ENCODE measurements around the gene OR10H4. TPM values are rescaled to one million over a fixed set of nuclear protein-coding genes. Genes with fewer than 3 reads are reported as not detected.
"Not testable (repeated sequence)": the region's sequence is repeated elsewhere in the genome, so short reads cannot be mapped to it uniquely, and the experiment has no call there.

Gene OR10H4, protein sequence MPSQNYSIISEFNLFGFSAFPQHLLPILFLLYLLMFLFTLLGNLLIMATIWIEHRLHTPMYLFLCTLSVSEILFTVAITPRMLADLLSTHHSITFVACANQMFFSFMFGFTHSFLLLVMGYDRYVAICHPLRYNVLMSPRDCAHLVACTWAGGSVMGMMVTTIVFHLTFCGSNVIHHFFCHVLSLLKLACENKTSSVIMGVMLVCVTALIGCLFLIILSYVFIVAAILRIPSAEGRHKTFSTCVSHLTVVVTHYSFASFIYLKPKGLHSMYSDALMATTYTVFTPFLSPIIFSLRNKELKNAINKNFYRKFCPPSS
- not detected for total RNA-seq

DNA sequence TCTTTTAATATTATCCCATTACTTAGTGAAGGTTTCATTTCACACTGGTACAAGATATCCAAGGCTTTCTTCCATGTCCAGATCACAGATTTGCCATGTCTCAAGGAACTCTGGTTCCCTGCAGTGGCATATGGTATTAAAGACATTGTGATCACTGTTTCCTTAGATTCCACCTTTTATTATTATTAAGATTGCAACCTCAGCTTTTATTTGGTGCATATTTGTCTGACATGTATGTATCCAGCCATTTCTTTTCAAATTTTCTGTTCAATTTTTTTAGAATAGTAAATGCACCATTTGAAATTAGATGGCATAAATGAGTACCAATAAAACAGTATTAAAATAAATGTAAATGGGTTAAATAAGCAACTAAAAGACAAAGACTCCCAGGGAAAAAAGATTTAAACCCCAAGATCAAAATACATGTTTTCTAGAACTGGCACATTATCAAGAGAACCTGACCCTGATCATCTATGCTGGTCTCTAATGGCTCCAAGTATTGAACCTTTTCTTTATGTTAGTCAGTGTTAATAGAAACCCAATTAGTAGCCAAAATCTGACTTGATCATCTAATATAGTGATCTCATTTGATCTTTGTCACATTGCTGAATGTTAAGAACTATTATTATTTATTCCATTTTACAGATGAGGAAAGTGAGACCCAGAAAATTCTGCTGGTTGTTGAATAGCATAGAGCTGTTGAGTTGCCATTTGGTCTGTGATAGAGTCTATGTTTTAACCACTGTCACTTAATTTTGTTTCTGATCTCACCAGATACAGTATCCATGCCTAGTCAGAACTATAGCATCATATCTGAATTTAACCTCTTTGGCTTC, at the start of gene OR10H4:
Gene OR10H4, plus strand, starts transcription at position 786 of the 836 bp plus-strand sequence. Its CDS starts 0 bp downstream, at position 786.
- DNase-seq: no peak
- CTCF ChIA-PET: no interaction called here
- H3K27me3 Mint-ChIP-seq (ENCODE audit: low read depth): peaks cover 32% of the 10 kb centered on the region
- no peaks in the 10 kb centered on the region for H3K4me1 Mint-ChIP-seq (ENCODE audit: low read depth)
- no peak within 1 kb of the TSS for H3K4me3 Mint-ChIP-seq
- intact Hi-C loops (cut with micrococcal nuclease): no loop called here
- H3K9me3 Mint-ChIP-seq: peaks cover 11% of the 10 kb centered on the region
- H3K27ac Mint-ChIP-seq: no peak within 1 kb of the TSS
- H3K36me3 Mint-ChIP-seq (ENCODE audit: low read depth): peaks cover 3% of the 10 kb centered on the region

DNA sequence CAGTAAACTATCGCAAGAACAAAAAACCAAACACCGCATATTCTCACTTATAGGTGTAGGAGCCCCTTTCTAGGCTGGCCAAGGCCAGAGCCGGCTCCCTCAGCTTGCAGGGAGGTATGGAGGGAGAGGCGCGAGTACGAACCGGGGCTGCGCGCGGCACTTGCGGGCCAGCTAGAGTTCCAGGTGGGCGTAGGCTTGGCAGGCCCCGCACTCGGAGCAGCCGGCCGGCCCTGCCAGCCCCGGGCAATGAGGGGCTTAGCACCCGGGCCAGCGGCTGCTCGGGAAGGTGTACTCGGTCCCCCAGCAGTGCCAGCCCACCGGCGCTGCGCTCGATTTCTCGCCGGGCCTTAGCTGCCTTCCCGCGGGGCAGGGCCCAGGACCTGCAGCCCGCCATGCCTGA, 49.2 kb upstream of the OR10H4 start:
- peaks cover 23% of the 10 kb centered on the region for H3K27me3 Mint-ChIP-seq (ENCODE audit: low read depth)
- H3K36me3 Mint-ChIP-seq (ENCODE audit: low read depth); H3K4me3 Mint-ChIP-seq; CTCF ChIA-PET; intact Hi-C loops (cut with micrococcal nuclease); H3K27ac Mint-ChIP-seq; H3K9me3 Mint-ChIP-seq; H3K4me1 Mint-ChIP-seq (ENCODE audit: low read depth); DNase-seq: not testable (repeated sequence)

DNA sequence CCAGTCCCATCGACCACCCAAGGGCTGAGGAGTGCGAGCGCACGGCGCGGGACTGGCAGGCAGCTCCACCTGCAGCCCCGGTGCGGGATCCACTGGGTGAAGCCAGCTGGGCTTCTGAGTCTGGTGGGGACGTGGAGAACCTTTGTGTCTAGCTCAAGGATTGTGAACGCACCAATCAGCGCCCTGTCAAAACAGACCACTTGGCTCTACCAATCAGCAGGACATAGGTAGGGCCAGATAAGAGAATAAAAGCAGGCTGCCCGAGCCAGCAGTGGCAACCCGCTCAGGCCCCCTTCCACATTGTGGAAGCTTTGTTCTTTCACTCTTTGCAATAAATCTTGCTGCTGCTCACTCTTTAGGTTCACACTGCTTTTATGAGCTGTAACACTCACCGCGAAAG, 48.8 kb upstream of the OR10H4 start:
- H3K4me3 Mint-ChIP-seq: peak overlapping the region; percentile 59
- CTCF ChIA-PET: interaction anchor here (1.2 kb wide), 1 partner anchor 80 kb away, joined by 3 read pairs; no protein-coding TSS in a partner anchor
- H3K27me3 Mint-ChIP-seq (ENCODE audit: low read depth): peaks cover 26% of the 10 kb centered on the region
- H3K4me1 Mint-ChIP-seq (ENCODE audit: low read depth); H3K36me3 Mint-ChIP-seq (ENCODE audit: low read depth); intact Hi-C loops (cut with micrococcal nuclease); H3K9me3 Mint-ChIP-seq; DNase-seq; H3K27ac Mint-ChIP-seq: not testable (repeated sequence)

DNA sequence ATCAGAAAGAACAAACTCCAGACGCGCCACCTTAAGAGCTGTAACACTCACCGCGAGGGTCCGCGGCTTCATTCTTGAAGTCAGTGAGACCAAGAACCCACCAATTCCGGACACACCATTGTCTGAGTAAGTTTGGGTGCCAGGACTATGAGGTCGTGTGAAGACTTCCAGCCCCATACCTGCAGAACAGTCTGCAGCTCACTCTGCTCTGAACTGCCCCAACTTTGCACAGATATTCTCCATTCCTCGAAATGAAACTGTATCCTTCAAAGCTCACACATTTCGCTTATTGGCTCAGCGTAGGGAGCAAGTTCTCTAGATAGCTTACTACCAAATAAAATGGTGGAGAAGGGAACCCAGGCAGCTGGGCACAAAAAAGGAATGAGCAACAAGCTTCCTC, 48.3 kb upstream of the OR10H4 start:
- no peak overlapping the region for H3K27ac Mint-ChIP-seq
- no peaks in the 10 kb centered on the region for H3K9me3 Mint-ChIP-seq
- no peak for DNase-seq
- no peaks in the 10 kb centered on the region for H3K36me3 Mint-ChIP-seq (ENCODE audit: low read depth)
- H3K4me3 Mint-ChIP-seq: peak overlapping the region; percentile 59
- H3K27me3 Mint-ChIP-seq (ENCODE audit: low read depth): peaks cover 26% of the 10 kb centered on the region
- peaks cover 5% of the 10 kb centered on the region for H3K4me1 Mint-ChIP-seq (ENCODE audit: low read depth)
- CTCF ChIA-PET: interaction anchor here (1.2 kb wide), 1 partner anchor 81 kb away, joined by 3 read pairs; no protein-coding TSS in a partner anchor
- intact Hi-C loops (cut with micrococcal nuclease): no loop called here

DNA sequence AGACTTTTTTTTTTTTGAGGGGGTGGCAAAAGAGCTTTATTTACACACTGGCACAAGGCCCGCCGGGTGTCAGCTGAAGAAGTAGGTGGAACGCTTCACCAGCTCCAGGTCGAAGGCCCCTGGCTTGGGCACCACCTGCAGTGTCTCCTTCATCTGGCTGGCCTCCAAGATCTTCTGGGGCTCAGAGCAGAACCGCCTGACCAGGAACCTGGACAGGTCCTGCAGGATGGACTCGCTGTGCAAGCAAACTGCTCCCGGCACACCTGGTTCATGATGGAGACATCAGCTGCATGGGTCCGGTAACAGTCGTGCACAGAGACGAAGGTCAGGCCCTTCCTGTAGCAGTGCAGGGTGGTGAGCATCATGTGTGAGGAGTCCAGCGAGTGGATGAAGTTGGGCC, 46.6 kb upstream of the OR10H4 start:
- no peak overlapping the region for H3K4me3 Mint-ChIP-seq
- no peak for DNase-seq
- no peaks in the 10 kb centered on the region for H3K36me3 Mint-ChIP-seq (ENCODE audit: low read depth)
- CTCF ChIA-PET: no interaction called here
- no peaks in the 10 kb centered on the region for H3K9me3 Mint-ChIP-seq
- H3K27me3 Mint-ChIP-seq (ENCODE audit: low read depth): peaks cover 26% of the 10 kb centered on the region
- H3K27ac Mint-ChIP-seq: no peak overlapping the region
- peaks cover 5% of the 10 kb centered on the region for H3K4me1 Mint-ChIP-seq (ENCODE audit: low read depth)
- intact Hi-C loops (cut with micrococcal nuclease): no loop called here

DNA sequence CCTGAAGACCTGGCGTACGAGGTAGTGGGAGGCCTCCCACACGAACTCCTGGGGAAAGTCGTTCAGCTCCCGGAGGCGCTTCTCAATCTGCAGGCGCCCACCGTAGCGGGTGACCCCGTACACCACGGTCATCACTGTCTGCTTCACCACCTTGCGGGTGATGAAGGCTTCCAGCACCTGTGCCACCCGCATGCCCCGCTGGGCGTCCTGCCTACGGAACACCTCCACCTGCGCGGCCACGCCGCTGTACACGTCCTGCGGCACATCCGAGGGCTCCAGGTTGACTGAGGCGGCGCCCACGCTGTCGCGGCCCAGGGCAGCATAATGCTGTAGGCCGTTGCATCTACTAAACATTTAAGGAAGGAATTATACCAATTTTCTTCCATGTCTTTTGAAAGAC, 45.9 kb upstream of the OR10H4 start:
- H3K4me1 Mint-ChIP-seq (ENCODE audit: low read depth); CTCF ChIA-PET; H3K27ac Mint-ChIP-seq; H3K36me3 Mint-ChIP-seq (ENCODE audit: low read depth); DNase-seq; H3K4me3 Mint-ChIP-seq; intact Hi-C loops (cut with micrococcal nuclease); H3K9me3 Mint-ChIP-seq: not testable (repeated sequence)
- H3K27me3 Mint-ChIP-seq (ENCODE audit: low read depth): peaks cover 26% of the 10 kb centered on the region

DNA sequence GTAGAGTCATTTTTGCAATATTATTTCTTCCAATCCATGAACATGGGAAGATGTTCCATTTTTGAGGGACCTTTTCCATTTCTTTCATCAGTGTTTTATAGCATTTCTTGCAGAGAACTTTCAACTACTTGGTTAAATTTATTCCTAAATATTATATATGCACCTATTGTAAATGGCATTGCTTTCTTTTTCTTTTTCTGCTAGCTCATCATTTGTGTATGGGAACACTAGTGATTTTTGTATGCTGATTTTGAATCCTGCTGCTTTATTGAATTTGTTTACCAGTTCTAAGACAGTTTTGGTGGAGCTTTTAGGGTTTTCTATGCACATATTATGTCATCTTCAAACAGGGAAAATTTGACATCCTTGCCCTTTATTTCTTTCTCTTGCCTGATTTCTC, 43.8 kb upstream of the OR10H4 start:
- Mint-ChIP-seq H3K4me1 (ENCODE audit: low read depth) (peaks cover 5% of the 10 kb centered on the region), H3K36me3 (ENCODE audit: low read depth) (no peaks in the 10 kb centered on the region), H3K9me3 (no peaks in the 10 kb centered on the region), H3K27me3 (ENCODE audit: low read depth) (peaks cover 24% of the 10 kb centered on the region), H3K4me3 (no peak overlapping the region), H3K27ac (no peak overlapping the region)
- CTCF ChIA-PET: no interaction called here
- intact Hi-C loops (cut with micrococcal nuclease): no loop called here
- no peak for DNase-seq

DNA sequence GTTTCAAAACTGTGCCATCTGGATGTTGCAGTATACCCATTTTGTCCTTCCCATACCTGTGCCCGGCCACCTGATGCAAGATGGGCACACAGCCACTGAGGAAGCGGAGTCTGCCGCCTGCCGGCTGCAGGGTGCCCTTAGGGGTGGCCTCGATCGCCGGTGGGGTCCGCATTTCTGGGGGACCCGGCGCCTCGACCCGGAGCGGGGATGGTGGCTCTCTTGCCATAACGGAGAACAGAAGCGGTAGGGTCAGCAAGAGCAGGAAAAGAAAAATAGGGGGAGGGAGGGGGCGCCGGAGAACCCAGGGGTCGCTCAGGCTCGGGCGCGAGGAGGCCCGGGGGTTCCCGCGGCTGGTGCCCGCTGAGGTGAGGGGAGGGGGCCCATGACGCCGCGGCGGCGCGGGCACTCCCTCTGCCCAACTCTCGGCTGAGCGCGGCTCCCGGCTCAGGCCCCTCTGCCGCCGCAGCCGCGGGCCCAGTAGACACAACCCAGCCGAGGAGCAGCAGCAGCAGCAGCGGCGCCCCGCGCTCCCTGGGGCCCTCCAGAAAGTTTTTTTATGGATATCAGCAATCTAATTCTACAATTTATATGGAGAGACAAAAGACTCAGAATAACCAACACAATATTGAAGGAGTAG, 37.1 kb upstream of the OR10H4 start:
- Mint-ChIP-seq H3K4me1 (ENCODE audit: low read depth) (peaks cover 2% of the 10 kb centered on the region), H3K27ac (no peak overlapping the region), H3K36me3 (ENCODE audit: low read depth) (peaks cover 1% of the 10 kb centered on the region), H3K9me3 (peaks cover 4% of the 10 kb centered on the region), H3K4me3 (no peak overlapping the region), H3K27me3 (ENCODE audit: low read depth) (peaks cover 48% of the 10 kb centered on the region)
- no peak for DNase-seq
- intact Hi-C loops (cut with micrococcal nuclease): no loop called here
- CTCF ChIA-PET: no interaction called here

DNA sequence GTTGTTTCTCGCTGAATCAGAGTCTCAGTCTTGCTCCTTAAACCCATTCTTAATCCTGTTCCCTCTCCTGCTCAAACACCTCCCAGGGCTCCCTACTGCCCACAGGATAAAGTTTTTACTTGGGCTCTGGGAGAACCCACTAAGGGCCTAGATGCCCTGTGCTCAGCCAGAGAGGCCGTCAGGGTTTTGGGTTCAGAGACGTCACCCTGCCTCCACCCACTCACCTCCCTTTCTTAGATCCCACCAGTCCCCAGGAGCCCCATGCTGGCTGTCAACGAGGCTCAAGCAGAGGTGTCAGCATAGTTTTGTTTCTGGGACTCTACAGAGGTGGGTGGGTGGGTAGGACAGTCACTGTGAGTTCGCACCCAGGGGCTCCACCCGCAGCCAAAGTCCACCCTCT, 35.4 kb upstream of the OR10H4 start:
- H3K27ac Mint-ChIP-seq: no peak overlapping the region
- H3K36me3 Mint-ChIP-seq (ENCODE audit: low read depth): peaks cover 1% of the 10 kb centered on the region

DNA sequence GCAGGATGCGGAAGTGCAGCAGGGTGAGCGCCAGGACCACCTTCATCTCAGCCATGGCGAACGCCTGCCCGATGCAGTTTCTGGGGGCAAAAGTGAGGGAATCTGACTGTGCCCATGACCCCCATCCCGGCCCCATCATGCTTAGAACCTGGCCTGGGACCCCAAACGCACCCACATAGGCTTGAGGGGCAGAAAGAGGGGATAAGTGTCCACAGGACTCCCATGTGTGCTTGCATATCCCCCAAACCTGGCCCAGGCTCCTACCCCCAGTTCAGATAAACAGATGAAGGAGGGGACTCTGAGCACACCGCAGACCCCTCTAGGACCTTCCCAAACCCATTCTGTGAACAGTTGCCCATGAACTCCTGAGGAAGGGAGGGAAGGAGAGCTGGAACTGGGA, 35.0 kb upstream of the OR10H4 start:
- intact Hi-C loops (cut with micrococcal nuclease): no loop called here
- Mint-ChIP-seq H3K9me3 (peaks cover 4% of the 10 kb centered on the region), H3K4me1 (ENCODE audit: low read depth) (peaks cover 2% of the 10 kb centered on the region), H3K36me3 (ENCODE audit: low read depth) (peaks cover 1% of the 10 kb centered on the region), H3K27ac (no peak overlapping the region), H3K4me3 (no peak overlapping the region), H3K27me3 (ENCODE audit: low read depth) (peaks cover 60% of the 10 kb centered on the region)
- no peak for DNase-seq
- CTCF ChIA-PET: no interaction called here

More for the DNA sequence above, 35.4 kb upstream of the OR10H4 start:
- CTCF ChIA-PET: no interaction called here
- no peak for DNase-seq
- intact Hi-C loops (cut with micrococcal nuclease): no loop called here
- Mint-ChIP-seq H3K4me1 (ENCODE audit: low read depth) (peaks cover 2% of the 10 kb centered on the region), H3K27me3 (ENCODE audit: low read depth) (peaks cover 60% of the 10 kb centered on the region), H3K4me3 (no peak overlapping the region), H3K9me3 (peaks cover 4% of the 10 kb centered on the region)

DNA sequence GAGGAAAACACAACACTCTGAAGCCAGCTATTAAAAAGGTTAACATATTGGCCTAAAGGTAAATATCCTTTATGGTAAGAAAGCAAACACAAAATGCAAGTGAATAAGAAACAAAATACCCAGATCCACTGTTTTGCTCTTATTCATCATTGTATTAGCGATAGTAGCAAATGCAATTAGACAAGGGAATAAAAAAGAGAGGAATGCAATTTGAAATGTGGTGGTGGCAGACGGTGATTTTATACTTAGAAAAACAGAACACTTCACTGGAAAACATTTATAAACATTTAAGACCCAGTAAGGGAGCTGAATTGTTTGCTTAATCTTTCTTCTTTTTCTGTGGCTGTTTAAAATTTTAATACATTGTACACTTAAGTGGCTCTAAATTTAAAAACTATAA, 33.7 kb upstream of the OR10H4 start:
- Mint-ChIP-seq H3K36me3 (ENCODE audit: low read depth) (peaks cover 1% of the 10 kb centered on the region), H3K4me1 (ENCODE audit: low read depth) (peaks cover 2% of the 10 kb centered on the region), H3K27ac (no peak overlapping the region), H3K4me3 (no peak overlapping the region), H3K27me3 (ENCODE audit: low read depth) (peaks cover 60% of the 10 kb centered on the region), H3K9me3 (peaks cover 4% of the 10 kb centered on the region)
- CTCF ChIA-PET: no interaction called here
- intact Hi-C loops (cut with micrococcal nuclease): no loop called here
- no peak for DNase-seq

DNA sequence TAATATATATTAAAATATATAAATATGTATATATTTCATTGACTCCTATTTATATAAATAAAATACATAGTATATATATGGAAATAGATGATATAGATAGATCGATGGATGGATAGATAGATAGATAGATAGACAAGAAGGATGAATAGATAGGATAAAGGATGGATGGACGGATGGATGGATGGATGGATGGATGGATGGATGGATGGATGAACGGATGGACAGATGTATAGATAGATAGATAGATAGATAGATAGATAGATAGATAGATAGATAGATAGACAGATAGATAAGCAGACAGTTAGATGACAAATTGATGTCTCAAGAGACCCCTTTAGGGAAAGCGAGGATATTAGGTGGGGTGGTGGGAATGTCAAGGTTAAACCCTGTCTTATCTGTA, 29.6 kb upstream of the OR10H4 start:
- Mint-ChIP-seq H3K4me3 (no peak overlapping the region), H3K4me1 (ENCODE audit: low read depth) (no peaks in the 10 kb centered on the region), H3K36me3 (ENCODE audit: low read depth) (peaks cover 1% of the 10 kb centered on the region), H3K27me3 (ENCODE audit: low read depth) (peaks cover 42% of the 10 kb centered on the region), H3K27ac (no peak overlapping the region), H3K9me3 (peaks cover 4% of the 10 kb centered on the region)
- DNase-seq: no peak
- intact Hi-C loops (cut with micrococcal nuclease): no loop called here
- CTCF ChIA-PET: interaction anchor here (0.6 kb wide), 1 partner anchor 313 kb away, joined by 3 read pairs; no protein-coding TSS in a partner anchor
